Activated naive CD4-positive, alpha-beta T cell treated with anti-CD3 and anti-CD28 coated beads, Interleukin-2, amount 10 ng/mL, durations not matched to agents 7 days and 5 days (primary cell): Measurements from ENCODE around the gene WNT3.

ENCODE experiments used
- CTCF ChIA-PET: fragments of 350-600 bp; sonication (Branson Sonifier 250); formaldehyde crosslinking; loops from one replicate; lab custom pipeline; 2021; ENCODE audit warnings: antibody characterized with exemption; lab: Charles Lee
- DNase-seq: peaks from one replicate; pipeline ENCODE4 v3.0.0-alpha.2; 2020
- H3K27ac Mint-ChIP-seq: one replicate; pipeline ENCODE4 v1.8.0; 2021; ENCODE audit warnings: mild to moderate bottlenecking, moderate library complexity, mixed read lengths
- H3K27me3 Mint-ChIP-seq: one replicate; pipeline ENCODE4 v1.8.0; 2021; ENCODE audit warnings: mild to moderate bottlenecking, mixed read lengths
- H3K36me3 Mint-ChIP-seq: one replicate; pipeline ENCODE4 v1.8.0; 2021; ENCODE audit warnings: mixed read lengths
- H3K4me1 Mint-ChIP-seq: one replicate; pipeline ENCODE4 v1.8.0; 2021; ENCODE audit warnings: mixed read lengths
- H3K4me3 Mint-ChIP-seq: one replicate; pipeline ENCODE4 v1.8.0; 2021; ENCODE audit warnings: mild to moderate bottlenecking, moderate library complexity, mixed read lengths
- H3K9me3 Mint-ChIP-seq: one replicate; pipeline ENCODE4 v1.8.0; 2021; ENCODE audit warnings: mixed read lengths

WNT3 gene

GRCh38 chr17:46813920-46814319 lies 4.6 kb downstream of the WNT3 start:
- H3K27me3 Mint-ChIP-seq, result peaks cover 83% of the 10 kb centered on the region
- no peak overlapping the region for H3K4me3 Mint-ChIP-seq
- CTCF ChIA-PET, result interaction anchor here (0.8 kb wide), 1 partner anchor 22 kb away, joined by 4 read pairs; no protein-coding TSS in a partner anchor
- peaks cover 6% of the 10 kb centered on the region for H3K4me1 Mint-ChIP-seq
- H3K36me3 Mint-ChIP-seq, result no peaks in the 10 kb centered on the region
- DNase-seq, result no peak
- H3K27ac Mint-ChIP-seq, result no peak overlapping the region
- H3K9me3 Mint-ChIP-seq, result no peaks in the 10 kb centered on the region

- H3K9me3 Mint-ChIP-seq, result no peaks in the 10 kb centered on the region
- no peaks in the 10 kb centered on the region for H3K36me3 Mint-ChIP-seq
- no peak overlapping the region for H3K4me3 Mint-ChIP-seq
- CTCF ChIA-PET, result no interaction called here
- H3K27ac Mint-ChIP-seq, result no peak overlapping the region
- peaks cover 2% of the 10 kb centered on the region for H3K4me1 Mint-ChIP-seq
- H3K27me3 Mint-ChIP-seq, result peaks cover 75% of the 10 kb centered on the region
- no peak for DNase-seq
Observed at GRCh38 chr17:46812624-46813318, 5.7 kb downstream of the WNT3 start.

GRCh38 chr17:46811978-46812583 lies 6.4 kb downstream of the WNT3 start:
- CTCF ChIA-PET, result interaction anchor here (0.6 kb wide), 1 partner anchor 17 kb away, joined by 5 read pairs; no protein-coding TSS in a partner anchor
- H3K36me3 Mint-ChIP-seq, result no peaks in the 10 kb centered on the region
- DNase-seq, result no peak
- H3K4me1 Mint-ChIP-seq, result no peaks in the 10 kb centered on the region
- no peak overlapping the region for H3K4me3 Mint-ChIP-seq
- no peak overlapping the region for H3K27ac Mint-ChIP-seq
- no peaks in the 10 kb centered on the region for H3K9me3 Mint-ChIP-seq
- H3K27me3 Mint-ChIP-seq, result peaks cover 68% of the 10 kb centered on the region

GRCh38 chr17:46810837-46811236 lies 7.7 kb downstream of the WNT3 start:
- no peak for DNase-seq
- H3K36me3 Mint-ChIP-seq, result no peaks in the 10 kb centered on the region
- no peaks in the 10 kb centered on the region for H3K9me3 Mint-ChIP-seq
- H3K4me3 Mint-ChIP-seq, result no peak overlapping the region
- peaks cover 64% of the 10 kb centered on the region for H3K27me3 Mint-ChIP-seq
- CTCF ChIA-PET, result no interaction called here
- H3K27ac Mint-ChIP-seq, result no peak overlapping the region
- H3K4me1 Mint-ChIP-seq, result no peaks in the 10 kb centered on the region

GRCh38 chr17:46809110-46809571 lies 9.4 kb downstream of the WNT3 start:
- Mint-ChIP-seq H3K27ac (no peak overlapping the region), H3K27me3 (peaks cover 49% of the 10 kb centered on the region), H3K4me3 (no peak overlapping the region), H3K4me1 (no peaks in the 10 kb centered on the region), H3K9me3 (no peaks in the 10 kb centered on the region), H3K36me3 (no peaks in the 10 kb centered on the region)
- no peak for DNase-seq
- CTCF ChIA-PET, result no interaction called here

GRCh38 chr17:46805771-46806170 lies 12.7 kb downstream of the WNT3 start:
- no peak for DNase-seq
- Mint-ChIP-seq H3K27me3 (peaks cover 20% of the 10 kb centered on the region), H3K4me1 (no peaks in the 10 kb centered on the region), H3K27ac (no peak overlapping the region), H3K36me3 (no peaks in the 10 kb centered on the region), H3K4me3 (no peak overlapping the region), H3K9me3 (no peaks in the 10 kb centered on the region)
- CTCF ChIA-PET, result interaction anchor here (1.3 kb wide), 1 partner anchor 30 kb away, joined by 3 read pairs; no protein-coding TSS in a partner anchor

GRCh38 chr17:46803544-46803943 lies 14.9 kb downstream of the WNT3 start:
- CTCF ChIA-PET, result no interaction called here
- Mint-ChIP-seq H3K27ac (no peak overlapping the region), H3K9me3 (no peaks in the 10 kb centered on the region), H3K36me3 (no peaks in the 10 kb centered on the region), H3K4me3 (no peak overlapping the region), H3K4me1 (no peaks in the 10 kb centered on the region), H3K27me3 (peaks cover 20% of the 10 kb centered on the region)
- no peak for DNase-seq

GRCh38 chr17:46802800-46803199 lies 15.7 kb downstream of the WNT3 start:
- no peak for DNase-seq
- CTCF ChIA-PET, result no interaction called here
- Mint-ChIP-seq H3K27ac (no peak overlapping the region), H3K4me3 (no peak overlapping the region), H3K36me3 (no peaks in the 10 kb centered on the region), H3K27me3 (peaks cover 23% of the 10 kb centered on the region), H3K4me1 (no peaks in the 10 kb centered on the region), H3K9me3 (no peaks in the 10 kb centered on the region)

GRCh38 chr17:46800573-46800972 lies 17.9 kb downstream of the WNT3 start:
- H3K36me3 Mint-ChIP-seq, result no peaks in the 10 kb centered on the region
- no peaks in the 10 kb centered on the region for H3K4me1 Mint-ChIP-seq
- H3K27ac Mint-ChIP-seq, result no peak overlapping the region
- no peaks in the 10 kb centered on the region for H3K9me3 Mint-ChIP-seq
- CTCF ChIA-PET, result no interaction called here
- H3K27me3 Mint-ChIP-seq, result peaks cover 25% of the 10 kb centered on the region
- H3K4me3 Mint-ChIP-seq, result no peak overlapping the region
- DNase-seq, result no peak

- DNase-seq, result no peak
- H3K27me3 Mint-ChIP-seq, result peaks cover 50% of the 10 kb centered on the region
- H3K36me3 Mint-ChIP-seq, result no peaks in the 10 kb centered on the region
- CTCF ChIA-PET, result interaction anchor here (1.5 kb wide), 1 partner anchor 25 kb away, joined by 3 read pairs; no protein-coding TSS in a partner anchor
- H3K27ac Mint-ChIP-seq, result no peak overlapping the region
- no peaks in the 10 kb centered on the region for H3K9me3 Mint-ChIP-seq
- no peaks in the 10 kb centered on the region for H3K4me1 Mint-ChIP-seq
- no peak overlapping the region for H3K4me3 Mint-ChIP-seq
Observed at GRCh38 chr17:46796956-46797530, 21.4 kb downstream of the WNT3 start.

- Mint-ChIP-seq H3K27ac (no peak overlapping the region), H3K9me3 (no peaks in the 10 kb centered on the region), H3K4me3 (no peak overlapping the region), H3K4me1 (no peaks in the 10 kb centered on the region), H3K27me3 (peaks cover 55% of the 10 kb centered on the region), H3K36me3 (no peaks in the 10 kb centered on the region)
- CTCF ChIA-PET, result interaction anchor here (1.5 kb wide), 1 partner anchor 26 kb away, joined by 3 read pairs; no protein-coding TSS in a partner anchor
- no peak for DNase-seq
Observed at GRCh38 chr17:46796524-46796923, 22.0 kb downstream of the WNT3 start.

GRCh38 chr17:46796084-46796483 lies 22.4 kb downstream of the WNT3 start:
- Mint-ChIP-seq H3K4me3 (no peak overlapping the region), H3K27ac (no peak overlapping the region), H3K36me3 (no peaks in the 10 kb centered on the region), H3K4me1 (no peaks in the 10 kb centered on the region), H3K27me3 (peaks cover 58% of the 10 kb centered on the region), H3K9me3 (no peaks in the 10 kb centered on the region)
- CTCF ChIA-PET, result no interaction called here
- DNase-seq, result no peak

GRCh38 chr17:46795379-46795952 lies 23.0 kb downstream of the WNT3 start:
- DNase-seq, result no peak
- H3K4me1 Mint-ChIP-seq, result no peaks in the 10 kb centered on the region
- CTCF ChIA-PET, result no interaction called here
- H3K27ac Mint-ChIP-seq, result no peak overlapping the region
- no peaks in the 10 kb centered on the region for H3K36me3 Mint-ChIP-seq
- peaks cover 60% of the 10 kb centered on the region for H3K27me3 Mint-ChIP-seq
- H3K9me3 Mint-ChIP-seq, result no peaks in the 10 kb centered on the region
- no peak overlapping the region for H3K4me3 Mint-ChIP-seq

- H3K36me3 Mint-ChIP-seq, result no peaks in the 10 kb centered on the region
- H3K9me3 Mint-ChIP-seq, result no peaks in the 10 kb centered on the region
- H3K4me3 Mint-ChIP-seq, result no peak overlapping the region
- H3K4me1 Mint-ChIP-seq, result no peaks in the 10 kb centered on the region
- CTCF ChIA-PET, result no interaction called here
- H3K27ac Mint-ChIP-seq, result no peak overlapping the region
- no peak for DNase-seq
- peaks cover 70% of the 10 kb centered on the region for H3K27me3 Mint-ChIP-seq
Observed at GRCh38 chr17:46794318-46794717, 24.2 kb downstream of the WNT3 start.
